Stomach (tissue), 4 donors: ENCODE measurements around the gene UNC79.

Experiments
- CTCF ChIP-seq, 7 experiments: fragments of 450-650 bp in 4 of 7; fragments of 200-600 bp in 3 of 7; sonication (generic) in 3 of 7; IDR thresholded peaks; one replicate each; pipeline ENCODE4 v1.5.1; 2016 to 2019; ENCODE audit warnings: antibody characterized with exemption in 7 of 7, control low read depth in 2 of 7, mild to moderate bottlenecking in 1 of 7
- POLR2AphosphoS5 ChIP-seq, 3 donors: sonication (generic); formaldehyde crosslinking; IDR thresholded peaks; one replicate each; pipeline ENCODE4 v1.6.1; 2016; ENCODE audit warnings: antibody characterized with exemption in 3 of 3

- TF ChIP-seq POLR2AphosphoS5 (IDR thresholded peaks at IDR 0.05) (no peak), CTCF (IDR thresholded peaks at IDR 0.05) (no peak)
Measured at GRCh38 chr14:93592786-93593185, 162.0 kb downstream of the UNC79 start.
